NCI-H1436 (cell line): ENCODE data around the gene GFAP.

Experiments
- DNase-seq: peaks from one replicate; lab custom pipeline; 2025; lab: John Stamatoyannopoulos, UW

Gene GFAP

DNA sequence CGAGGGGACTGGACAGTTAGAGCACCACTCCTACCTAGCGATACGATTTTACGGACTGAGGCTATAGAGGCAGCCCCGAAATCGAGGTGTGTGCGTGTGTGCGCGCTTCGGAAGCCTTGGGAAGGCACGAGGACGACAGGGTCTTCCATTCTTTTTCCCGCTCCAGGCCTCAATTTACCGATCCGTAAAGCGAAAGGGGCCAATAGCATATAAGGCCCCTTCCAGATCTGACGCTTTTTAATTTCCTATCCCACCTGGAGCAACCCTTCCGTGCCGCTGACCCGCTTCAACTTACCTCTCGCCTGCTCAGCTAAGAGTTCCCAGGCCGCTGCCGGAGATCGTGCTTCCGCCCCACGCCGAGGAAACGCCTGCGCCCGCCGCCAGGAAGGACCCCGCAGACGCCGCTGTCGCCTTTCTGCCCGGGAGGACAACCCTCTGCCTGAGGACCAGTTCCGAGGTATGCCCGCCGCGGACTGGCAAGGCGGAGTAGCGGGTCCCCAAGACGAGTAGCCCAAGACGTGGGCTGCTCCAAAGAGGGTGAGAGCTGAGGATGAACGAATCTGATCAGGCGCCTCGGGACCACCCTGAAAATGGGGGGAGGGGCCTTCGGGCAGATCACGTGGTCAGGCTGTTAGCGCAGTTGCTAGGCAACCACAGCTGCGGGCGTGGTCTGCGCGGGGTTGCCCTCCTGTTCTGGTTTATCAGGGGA is 16.1 kb downstream of the GFAP start, which contains the start of gene EFTUD2:
Gene EFTUD2, minus strand, starts transcription at position 372 of the 709 bp plus-strand sequence. CDS start 4,924 bp downstream, outside the sequence.
- peak; percentile 93 for DNase-seq

DNA sequence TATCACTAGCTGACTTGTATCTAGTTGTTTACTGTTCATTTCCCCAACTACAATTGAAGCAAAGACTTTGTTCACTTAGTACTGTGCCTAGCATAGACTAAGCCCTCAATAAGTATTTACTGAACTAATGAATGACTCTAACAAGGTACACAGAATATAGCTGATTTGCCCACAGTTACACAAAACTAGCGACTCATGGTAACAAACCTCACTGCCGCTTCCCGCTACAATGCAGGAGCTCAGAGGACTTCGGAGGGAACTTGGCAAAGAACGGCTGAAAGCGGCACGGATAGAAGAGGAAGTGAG is 16.6 kb downstream of the GFAP start:
- DNase-seq: no peak

DNA sequence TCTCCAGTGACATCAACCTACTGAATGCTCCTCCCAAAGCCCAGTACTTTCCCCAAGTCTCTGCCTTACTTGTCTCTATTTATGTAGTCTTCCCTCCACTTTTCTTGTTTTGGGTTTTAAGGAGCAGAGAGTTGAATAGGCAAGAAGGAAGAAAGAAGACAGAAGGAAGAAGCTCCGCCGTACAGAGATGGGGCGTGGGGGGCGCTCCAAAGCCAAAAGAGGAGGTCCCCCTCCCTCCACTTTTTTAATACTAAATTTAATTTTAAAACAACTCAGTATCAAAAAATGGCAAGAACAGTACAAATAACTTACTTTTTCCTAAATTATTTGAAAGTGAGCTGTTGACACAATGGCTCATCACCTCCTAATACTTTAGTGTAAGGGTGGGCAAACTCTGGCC is 20.7 kb downstream of the GFAP start:
- DNase-seq: no peak

- no peak for DNase-seq
Measured at GRCh38 chr17:44892250-44892649, 23.1 kb downstream of the GFAP start.

GRCh38 chr17:44889003-44889402 is 26.3 kb downstream of the GFAP start:
- DNase-seq: no peak

DNA sequence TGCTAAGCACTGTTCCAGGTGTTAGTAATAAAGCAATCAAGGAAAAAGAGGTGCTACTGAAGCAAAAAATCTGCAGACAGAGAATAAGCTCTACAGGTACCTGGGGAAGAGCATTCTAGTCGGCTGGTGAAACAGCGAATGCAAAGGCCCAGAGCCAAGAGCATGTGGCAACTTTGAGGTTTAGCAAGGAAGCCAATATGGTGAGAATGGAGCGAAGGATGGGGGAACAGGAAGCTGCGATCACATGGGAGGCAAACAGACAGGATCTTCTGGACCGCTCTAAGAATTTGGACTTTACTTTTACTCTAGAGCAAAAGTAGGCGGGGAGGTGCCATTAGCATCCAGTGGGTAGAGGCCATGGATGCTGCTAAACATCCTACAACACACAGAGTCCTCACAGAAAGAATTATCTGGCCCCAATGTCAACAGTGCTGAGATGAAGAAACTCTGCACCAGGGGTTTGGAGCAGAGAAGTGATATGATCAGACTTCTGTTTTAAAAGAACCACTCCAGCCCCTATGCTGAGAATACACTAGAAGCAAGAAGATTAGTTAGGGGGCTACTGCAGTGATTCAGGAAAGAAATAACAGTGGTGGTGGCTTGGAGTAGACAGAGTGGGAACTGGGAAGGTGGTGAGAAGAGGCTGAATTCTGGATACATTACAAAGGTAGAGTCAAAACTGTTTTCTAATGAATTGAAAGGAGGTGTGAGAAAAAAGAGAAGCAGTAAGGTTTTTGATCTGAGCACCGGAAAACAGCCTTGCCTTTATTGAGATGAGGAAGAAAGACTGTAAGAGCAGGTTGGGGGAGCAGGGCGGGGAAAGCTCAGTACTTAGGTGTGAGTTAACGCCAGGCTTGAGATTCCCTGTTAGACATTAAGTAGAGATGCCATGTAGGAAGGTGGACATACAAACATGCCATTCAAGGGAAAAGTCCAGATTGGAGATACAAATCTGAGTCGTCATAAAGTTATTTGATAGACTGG is 27.0 kb downstream of the GFAP start:
- no peak for DNase-seq

DNA sequence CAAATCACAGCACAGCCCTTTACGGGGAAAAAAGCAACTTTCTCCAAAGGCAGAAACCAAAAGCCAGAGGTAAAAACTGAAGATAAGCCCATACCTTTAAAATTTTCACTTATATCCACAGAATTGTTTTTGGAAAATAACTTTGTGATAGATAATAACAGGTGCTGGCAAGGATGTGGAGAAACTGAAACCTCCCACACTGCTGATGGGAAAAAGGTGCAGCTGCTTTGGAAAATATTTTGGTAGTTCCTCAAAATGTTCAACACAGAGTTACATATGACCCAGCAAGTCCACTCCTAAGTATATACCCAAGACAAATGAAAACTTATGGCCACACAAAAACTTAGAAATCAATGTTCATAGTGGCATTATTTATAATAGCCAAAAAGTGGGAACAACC is 28.3 kb downstream of the GFAP start:
- DNase-seq: no peak

DNA sequence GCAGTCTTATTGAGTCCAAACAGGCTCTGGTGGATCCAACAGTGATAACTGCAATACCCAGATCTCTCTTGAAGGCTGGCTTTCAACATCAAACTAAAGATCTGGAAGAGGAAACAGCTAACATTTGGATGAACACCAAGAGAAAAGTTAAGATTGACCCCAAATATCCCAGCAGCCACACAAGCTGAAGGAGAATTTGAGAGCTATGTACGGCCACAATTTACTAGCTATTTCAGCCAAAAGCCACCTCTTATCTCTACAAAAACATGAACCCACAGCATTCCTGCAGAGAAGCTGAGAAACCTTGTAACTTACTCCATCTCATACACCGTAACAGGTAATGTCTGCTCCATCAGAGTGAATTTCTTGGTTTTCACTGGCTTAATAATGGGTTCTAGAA is 30.4 kb downstream of the GFAP start:
- no peak for DNase-seq

DNA sequence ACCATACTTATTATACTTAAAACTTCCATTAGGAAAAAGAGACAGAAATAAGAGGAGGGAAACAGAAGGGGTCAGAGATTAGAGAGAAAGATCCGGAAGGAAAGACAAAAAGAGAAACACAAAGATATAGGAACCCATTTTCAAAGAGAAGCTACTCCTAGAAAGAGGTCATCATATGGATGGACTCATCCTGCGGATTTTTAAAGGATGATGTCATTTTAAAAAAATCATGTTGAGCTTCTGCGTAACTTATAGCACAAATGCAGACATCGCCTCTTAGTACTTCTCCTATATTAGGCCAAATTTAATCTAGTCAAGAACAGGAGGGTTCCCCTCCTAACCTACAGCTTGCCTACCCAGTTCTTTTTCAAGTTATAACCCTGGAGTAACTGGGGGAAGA is 34.2 kb downstream of the GFAP start:
- DNase-seq: no peak

GRCh38 chr17:44880062-44880461 is 35.2 kb downstream of the GFAP start:
- DNase-seq: no peak

- no peak for DNase-seq
Measured at GRCh38 chr17:44879376-44879775, 35.9 kb downstream of the GFAP start.

- DNase-seq: peak; percentile 29
Measured at GRCh38 chr17:44878627-44879221, 36.6 kb downstream of the GFAP start.

DNA sequence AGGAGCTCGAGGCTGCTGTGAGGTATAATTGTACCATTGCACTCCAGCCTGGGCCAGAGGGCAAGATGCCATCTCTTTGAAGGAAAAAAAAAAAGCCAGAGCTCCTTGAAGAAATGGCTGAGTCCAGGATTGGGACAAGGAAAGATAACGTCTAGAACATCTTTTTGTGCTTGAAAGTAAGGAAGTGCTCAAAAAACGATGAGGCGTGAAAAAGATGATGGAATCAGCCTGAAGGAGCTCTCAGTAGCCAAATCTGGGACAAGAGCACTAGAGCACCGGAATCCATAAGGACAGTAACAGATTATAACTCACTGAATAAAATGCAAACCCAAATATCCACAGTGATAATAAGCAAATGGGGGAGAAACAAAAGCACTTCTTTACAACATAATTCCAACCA is 38.2 kb downstream of the GFAP start:
- DNase-seq: no peak

DNA sequence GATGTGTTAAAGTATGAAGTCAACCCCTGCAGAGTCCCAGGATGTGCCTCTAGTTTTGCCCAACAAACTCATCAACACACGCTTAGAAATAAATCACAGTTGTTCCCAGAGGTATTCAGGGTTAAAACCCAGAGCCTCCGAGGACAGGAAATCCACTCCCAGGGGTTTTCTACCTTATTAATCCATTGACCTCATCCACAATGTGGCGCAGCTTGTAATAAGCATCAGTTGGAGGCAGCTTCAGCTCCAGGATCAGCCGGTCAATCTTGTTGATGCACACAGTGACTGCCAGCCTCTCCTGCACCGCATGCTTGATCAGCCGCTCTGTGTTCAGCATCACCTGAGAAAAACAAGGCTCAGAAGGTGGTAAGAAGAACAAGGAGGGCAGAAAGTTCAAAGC is 39.5 kb downstream of the GFAP start:
- no peak for DNase-seq

GRCh38 chr17:44872131-44872768 is 43.0 kb downstream of the GFAP start:
- no peak for DNase-seq

DNA sequence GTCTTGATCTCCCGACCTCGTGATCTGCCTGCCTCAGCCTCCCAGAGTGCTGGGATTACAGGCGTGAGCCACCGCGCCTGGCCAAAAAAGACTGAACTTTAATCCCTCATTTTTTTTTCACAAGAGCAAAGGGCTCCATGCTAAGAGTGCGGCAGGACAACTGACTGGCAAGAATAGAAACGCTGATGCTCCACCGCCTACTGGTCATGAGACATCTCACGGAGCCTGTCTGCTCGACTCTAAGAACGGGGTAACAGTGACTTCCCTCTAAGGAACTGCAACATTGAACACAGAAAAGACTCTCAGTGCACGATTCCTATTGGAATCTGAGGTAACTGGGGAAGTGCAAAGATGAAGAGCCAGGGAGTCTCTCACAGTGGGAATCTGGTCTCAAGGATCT is 43.7 kb downstream of the GFAP start:
- DNase-seq: no peak

GRCh38 chr17:44867841-44868240 is 47.5 kb downstream of the GFAP start:
- DNase-seq: no peak

DNA sequence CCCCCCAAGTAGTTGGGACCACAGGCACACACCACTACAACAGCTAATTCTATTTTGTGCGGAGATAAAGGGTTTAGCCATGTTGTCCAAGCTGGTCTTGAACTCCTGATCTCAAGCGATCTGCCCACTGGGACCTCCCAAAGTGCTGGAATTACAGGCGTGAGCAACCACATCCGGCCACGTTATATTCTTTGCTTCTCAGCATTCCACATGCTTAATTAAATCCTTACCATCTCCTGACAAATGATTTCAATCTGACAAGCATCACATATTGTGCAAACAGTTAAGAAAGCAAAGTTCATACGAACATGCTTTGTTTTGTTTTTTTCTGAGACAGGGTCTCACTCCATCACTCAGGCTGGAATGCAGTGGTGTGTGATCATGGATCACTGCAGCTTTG is 49.4 kb downstream of the GFAP start:
- DNase-seq: no peak

DNA sequence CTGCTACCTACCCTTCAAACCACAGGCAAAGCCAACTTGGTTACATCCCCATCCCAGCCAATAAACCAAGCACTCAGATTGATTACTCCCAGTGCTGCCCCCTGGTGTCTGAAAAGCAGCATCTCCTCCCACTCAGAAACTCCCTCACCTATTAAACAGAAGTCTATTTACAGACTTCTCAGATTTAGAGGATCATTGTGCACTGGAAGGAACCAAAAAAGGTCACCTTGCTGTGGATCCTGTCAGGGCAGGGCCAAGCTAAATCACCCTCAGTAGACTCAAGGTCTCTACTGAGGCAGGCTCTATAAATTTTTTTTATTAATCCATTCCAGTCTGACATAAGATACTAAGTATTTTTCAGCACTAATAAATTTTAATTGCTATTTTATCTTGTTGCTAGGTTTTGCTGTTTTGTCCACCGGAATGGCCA is 50.1 kb downstream of the GFAP start:
- peak; percentile 83 for DNase-seq

DNA sequence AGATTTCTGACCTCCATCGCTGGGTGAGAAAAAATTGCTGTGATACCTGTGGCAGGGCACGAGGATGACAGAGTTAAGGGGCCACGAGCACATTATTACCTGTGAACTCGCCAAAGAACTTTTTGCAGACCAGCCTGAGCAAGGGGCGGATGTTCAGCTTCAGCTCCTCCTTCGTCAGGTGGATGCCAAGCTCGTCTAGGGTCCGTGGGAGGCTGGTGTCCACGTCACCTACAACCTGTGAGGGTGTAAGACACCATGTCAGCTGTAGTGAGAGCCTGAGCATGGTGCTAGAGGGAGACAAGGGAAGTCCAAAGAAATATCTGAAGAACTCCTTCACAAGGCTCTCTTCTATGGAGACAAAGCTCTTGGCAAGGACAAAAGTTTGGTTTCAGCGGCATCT is 50.5 kb downstream of the GFAP start:
- no peak for DNase-seq

GRCh38 chr17:44863061-44863918 is 52.0 kb downstream of the GFAP start:
- DNase-seq: no peak
